IPS-11a (cell line): ENCODE measurements around the gene FAM13A.
"Not testable (repeated sequence)": the region's sequence is repeated elsewhere in the genome, so short reads cannot be mapped to it uniquely, and the experiment has no call there.

Source experiments
- H3K4me3 ChIP-seq: one replicate; pipeline ENCODE4 v1.5.1; 2013; ENCODE audit warnings: low read depth, low read length, control low read depth

The FAM13A gene

DNA sequence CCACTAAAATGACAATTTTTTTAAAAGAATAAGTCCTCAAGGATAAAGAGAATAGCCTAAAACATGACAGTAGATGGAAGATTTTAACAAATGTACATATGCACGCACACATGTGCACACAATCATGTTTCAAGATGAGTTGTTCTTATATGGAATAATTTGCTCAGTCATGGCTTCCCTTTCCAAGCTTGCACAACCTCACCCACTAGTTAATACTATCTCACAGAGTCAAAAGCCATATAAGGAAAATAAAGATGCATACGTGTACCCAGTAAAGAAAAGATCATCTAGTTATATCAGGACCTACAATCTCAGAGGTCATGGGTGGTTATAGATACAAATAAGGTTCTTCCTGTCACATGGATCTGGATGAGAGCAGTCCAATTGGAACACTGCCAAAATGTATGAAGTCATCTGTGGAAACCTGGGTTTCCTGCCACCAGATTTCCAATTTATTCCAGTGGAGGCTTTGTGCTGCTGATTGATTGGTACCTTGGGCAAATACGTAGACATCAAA lies 56.1 kb downstream of the FAM13A start:
- no peak overlapping the region for H3K4me3 ChIP-seq

DNA sequence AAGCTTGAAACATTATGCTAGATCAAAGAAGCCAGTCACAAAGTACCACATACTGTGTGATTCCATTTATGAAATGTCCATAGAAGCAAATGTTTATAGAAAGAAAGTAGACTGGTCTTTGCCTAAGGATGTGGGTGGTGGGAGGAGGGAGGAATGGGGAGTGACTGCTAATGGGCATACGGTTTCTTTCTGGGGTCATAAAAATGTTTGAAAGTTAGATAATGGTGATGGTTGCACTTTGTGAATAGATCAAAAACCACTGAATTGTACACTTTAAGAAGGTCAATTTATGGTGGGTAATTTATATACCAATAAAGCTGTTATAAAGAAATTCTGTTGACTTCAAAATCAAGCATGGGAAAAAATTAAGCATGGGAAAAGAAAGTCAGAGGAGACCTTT lies 56.6 kb downstream of the FAM13A start:
- no peak overlapping the region for H3K4me3 ChIP-seq

DNA sequence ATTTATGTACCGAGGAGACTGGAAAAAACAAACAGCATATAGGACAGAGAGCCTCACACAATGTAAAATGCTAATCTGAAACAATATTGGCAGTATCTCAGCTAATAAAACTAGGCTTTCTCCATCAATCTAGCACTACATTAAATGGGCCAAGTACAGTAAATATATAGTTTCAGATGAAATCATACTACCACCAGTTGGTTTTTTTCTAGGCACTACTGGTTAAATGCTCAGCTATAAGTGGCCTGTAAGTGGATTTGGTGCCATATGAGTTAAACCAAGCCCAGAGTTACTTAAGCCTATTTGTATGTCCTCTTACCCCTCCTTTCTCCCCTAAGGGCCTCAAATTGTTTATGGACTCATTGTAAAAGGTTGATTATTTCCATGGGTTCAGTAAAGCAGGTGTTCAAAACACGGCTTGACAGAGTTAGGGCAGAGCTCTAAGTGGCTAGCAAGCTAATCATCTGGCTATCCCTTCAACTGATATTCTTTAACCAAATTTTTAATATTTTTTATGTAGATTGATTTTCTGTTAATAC lies 57.5 kb downstream of the FAM13A start:
- H3K4me3 ChIP-seq = no peak overlapping the region

DNA sequence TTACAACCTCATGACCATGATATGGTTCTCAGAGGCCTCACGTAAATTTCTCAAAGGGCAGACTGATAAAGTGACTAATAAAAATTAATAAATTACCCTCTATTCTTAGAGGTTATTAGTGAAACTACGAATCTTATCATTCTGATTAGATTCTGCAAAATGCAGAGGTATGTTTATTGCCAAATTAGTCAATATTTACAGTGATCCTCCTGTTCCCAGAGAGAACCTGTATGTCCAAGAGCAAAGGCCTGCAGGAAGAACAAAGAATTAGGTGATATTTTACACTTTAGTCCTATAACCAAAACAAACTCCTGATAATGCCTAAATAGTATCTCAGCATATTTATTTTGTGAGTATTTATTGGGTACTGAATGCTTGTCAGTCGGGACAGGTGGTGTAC lies 58.1 kb downstream of the FAM13A start:
- no peak overlapping the region for H3K4me3 ChIP-seq

DNA sequence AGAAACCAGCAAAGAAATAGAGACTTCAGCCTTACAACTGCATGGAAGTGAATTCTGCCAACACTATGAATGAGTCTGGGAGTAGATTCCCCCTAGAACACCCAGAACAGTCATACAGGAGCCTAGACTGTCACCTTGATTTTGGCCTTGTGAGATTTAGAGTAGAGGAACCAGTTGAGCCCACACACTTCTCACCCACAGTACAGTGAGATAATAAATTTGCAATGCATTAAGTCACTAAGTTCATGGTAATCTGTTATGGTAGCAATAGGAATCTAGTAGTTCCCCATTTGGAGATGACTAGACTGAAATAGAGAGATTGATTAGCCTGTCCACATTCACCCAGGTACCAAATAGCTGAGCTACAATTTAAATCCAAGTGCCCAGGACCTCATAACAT lies 59.0 kb downstream of the FAM13A start:
- H3K4me3 ChIP-seq = no peak overlapping the region

DNA sequence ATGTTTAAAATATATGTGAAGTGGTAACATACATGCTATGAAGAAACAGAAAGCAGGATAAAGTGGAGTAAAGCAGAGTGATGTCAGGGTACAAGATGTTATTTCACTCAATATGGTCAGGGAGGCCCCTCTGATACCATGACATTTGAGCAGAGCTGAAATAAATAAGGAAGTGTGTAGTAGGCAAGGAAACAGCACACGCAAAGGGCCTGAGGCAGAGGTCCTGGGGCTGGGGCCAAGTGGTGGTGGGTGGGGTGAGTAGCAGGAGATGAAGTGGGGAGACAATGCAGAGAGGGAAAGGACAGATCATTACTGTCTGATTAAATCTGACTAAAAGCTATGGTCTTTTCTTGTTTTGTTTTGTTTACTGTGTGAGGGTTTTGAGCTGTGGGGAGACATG lies 61.1 kb downstream of the FAM13A start:
- no peak overlapping the region for H3K4me3 ChIP-seq

DNA sequence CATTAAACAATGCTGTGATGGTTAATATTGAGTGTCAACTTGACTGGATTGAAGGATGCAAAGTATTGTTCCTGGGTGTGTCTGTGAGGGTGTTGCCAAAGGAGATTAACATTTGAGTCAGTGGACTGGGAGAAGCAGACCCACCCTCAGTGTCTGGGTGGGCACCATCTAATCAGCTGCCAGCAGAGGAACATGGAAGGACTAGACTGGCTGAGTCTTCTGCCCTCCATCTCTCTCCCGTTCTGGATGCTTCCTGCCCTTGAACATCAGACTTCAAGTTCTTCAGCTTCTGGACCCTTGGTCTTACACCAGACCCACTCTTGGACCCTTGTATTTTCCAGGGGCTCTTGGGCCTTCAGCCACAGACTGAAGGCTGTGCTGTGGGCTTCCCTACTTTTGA lies 61.7 kb downstream of the FAM13A start:
- H3K4me3 ChIP-seq = not testable (repeated sequence)

DNA sequence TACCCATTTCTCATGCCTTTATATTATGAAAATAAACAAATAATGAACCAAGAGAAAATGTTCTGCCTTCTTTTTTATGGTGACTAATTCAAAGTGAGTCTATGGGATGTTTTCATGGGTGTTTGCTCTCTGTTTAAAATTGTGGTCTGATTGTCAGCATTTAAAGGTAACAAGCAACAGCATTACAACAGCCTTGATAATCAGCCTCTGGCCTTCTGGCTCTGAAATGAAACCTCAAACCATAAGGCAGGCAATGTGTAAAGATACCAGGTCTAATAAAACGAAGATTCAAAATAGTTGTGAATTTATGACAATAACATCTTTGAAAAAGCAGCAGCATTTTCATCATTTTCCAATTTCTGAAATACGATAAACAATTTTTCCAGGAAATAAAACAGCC lies 63.7 kb downstream of the FAM13A start:
- no peak overlapping the region for H3K4me3 ChIP-seq

DNA sequence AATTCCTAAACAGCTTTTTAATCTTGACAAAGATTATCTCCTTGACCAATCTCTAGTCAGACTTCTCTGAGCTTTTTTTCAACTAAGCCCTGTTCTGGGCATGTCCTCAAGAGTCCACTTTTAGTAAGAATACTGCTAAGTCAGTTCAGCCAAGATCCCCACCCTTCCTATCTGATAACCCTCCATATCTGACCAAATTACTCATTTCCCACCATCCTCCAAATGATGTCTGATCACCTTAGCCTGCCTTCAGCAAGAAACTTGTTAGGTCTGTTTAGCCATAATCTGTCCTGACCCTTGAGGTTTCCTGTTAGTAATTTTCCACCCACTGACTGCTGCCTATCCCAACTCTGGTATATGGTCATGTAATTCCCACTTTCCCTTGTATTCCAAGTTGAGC lies 65.2 kb downstream of the FAM13A start:
- H3K4me3 ChIP-seq = no peak overlapping the region

DNA sequence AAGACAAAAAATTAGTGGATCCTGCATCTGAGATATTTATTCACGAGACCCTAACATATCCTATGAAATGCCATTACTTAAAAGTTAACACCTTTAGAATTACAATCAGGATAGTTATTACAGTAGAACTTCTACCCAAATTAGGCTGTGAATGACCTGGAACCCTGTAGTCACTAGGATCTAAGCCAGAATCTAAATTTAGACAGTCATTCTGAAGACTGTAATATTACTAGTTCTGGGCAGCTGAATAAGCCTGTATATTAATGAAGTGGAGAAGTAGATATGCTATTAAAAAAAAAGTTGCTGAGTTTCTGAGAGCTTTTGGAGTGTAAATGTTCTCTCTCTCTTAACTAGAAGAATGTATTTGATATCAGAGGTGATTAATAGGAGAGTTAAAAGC lies 67.0 kb downstream of the FAM13A start:
- H3K4me3 ChIP-seq = no peak overlapping the region

DNA sequence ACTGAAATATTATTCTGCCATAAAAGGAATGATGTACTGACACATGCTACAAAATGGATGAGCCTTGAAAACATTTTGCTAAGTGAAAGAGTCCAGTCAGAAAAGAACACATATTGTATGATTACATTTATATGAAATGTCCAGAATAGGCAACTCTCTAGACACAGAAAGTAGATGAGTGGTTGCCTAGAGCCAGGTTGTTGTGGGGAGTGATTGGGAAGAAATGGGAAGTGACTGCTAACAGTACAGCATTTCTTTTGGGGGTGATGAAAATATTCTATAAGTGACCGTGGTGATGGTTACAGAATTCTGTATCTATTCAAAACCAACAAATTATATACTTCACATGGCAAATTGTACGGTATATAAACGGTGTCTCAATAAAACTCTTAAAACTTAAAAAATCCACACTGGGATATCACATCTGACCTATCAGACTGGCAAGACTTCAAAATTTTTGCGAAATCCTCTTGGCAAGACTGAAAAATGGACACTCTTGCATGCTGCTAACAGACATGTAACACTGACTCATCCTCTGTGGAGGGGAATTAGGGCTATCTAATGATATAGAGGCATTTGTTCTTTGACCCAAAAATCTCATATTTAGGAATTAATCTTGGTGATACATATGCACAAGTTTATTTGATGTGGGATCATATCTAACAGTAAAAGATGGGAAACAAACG lies 71.8 kb downstream of the FAM13A start:
- H3K4me3 ChIP-seq = no peak overlapping the region

DNA sequence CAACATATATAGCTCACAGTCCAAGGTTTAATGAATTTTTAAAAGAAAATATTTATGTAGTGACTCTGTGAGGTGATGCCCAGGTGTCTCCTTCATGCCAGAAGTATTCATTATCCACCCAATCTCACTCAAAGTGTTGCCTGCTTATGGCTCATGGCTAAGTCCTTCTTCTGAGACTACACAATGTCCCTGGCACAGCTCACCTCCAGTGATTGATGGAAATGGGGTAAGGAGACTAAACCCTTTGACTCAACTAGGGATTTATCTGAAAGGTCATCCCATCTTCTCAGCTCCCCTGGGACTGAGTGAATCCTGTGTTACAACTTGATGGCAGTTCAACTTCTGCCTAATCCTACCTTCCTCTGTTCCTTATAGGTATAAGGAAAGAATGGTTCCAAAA lies 74.2 kb downstream of the FAM13A start:
- H3K4me3 ChIP-seq = no peak overlapping the region

DNA sequence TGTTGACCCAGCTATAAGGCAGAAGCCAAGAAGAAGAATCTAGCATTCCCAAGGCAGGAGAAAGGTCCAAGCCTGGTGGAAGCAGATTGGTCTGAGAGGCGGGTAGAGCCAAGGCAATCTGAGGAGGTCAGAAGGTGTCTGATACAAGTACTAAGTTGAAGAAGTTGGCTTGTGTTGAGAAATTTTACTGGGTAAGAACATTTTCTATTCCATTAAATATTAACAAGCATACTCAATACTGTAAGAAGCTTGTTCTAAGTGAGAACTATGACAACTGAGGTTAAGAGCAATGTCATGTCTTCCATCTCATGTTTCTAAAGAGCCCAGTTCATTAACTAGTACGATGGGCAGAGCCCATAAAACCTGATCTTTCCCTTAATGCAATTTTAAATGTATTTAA lies 75.0 kb downstream of the FAM13A start:
- H3K4me3 ChIP-seq = no peak overlapping the region

DNA sequence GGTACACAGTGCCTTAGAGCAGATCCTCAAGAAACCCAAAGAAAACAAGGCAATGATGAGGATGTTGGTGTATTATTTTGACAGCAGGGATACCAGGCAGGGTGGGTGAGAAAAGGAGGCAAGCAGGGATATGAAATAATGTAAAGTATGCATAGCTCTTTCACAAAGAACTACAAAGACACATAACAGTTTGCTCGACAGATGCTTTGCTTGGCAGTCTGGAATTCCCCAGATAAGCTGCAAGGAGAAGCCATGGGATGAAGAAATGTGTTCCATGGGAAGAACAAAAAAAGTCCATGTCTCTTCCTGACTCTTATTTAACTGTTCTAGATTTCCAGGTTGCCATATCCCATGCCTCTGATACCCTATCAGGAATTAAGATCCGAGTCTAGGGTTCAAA lies 75.4 kb downstream of the FAM13A start:
- H3K4me3 ChIP-seq = no peak overlapping the region

DNA sequence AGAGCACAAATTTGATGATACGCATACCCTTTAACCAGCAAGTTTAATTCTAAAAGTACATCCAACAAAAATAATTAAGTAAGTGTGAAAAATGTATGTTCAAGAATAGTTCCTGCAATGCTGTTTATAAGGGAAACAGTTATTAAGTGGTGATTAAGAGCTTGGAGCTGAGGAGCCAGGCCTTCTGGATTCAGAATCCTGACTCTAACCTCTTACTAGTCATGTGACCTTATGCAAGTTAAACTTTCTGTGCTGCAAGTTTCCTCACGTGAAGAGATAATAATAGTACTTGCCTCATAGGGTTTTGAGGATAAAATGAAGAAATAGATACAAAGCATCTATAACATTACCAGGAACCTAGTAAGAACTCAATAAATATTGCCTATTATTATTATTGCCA lies 77.7 kb downstream of the FAM13A start:
- no peak overlapping the region for H3K4me3 ChIP-seq

DNA sequence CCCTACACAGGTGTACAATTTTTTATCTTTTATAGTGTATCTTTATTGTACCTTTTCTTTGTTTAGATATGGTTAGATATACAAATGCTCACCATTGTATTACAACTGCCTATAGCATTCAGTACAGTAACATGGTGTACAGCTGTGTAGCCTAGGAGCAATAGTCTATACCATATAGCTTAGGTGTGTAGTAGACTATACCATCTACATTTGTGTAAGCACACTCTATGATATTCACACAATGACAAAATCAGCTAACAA lies 80.3 kb downstream of the FAM13A start:
- H3K4me3 ChIP-seq = no peak overlapping the region

DNA sequence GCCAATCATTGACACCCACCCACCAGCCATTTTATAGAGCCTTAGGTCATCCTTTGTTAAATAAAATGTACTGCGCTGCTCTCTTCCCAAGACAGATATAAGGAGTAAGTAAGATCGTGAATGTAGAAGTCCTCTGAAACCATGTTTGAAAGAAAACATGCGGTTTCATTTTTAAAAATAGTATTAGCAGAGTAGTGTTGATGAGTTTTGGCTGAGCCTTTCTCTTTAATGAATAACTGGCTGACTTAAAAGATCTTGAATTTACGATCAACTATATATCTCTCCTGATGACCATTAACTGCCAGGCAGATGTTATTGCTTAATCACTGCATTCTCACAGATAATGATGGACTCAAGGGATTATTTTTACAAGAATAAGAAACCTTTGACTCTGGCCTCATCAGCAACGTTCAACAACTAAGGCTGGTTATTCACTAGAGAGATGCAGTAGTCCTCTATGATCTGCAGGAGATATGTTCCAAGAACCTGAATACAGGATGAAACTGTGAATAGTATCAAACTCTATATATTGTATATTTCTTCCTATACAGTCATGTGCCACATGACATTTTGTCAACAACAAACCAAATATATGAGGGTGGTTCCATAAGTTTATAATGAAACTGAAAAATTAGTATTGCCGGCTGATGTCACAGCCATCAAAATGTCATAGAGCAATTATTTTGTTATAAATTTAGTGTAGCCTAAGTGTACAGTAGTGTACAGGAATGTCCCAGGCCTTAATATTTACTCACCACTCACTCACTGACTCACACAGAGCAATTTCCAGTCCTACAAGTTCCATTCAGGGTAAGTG lies 80.8 kb downstream of the FAM13A start:
- H3K4me3 ChIP-seq = no peak overlapping the region

DNA sequence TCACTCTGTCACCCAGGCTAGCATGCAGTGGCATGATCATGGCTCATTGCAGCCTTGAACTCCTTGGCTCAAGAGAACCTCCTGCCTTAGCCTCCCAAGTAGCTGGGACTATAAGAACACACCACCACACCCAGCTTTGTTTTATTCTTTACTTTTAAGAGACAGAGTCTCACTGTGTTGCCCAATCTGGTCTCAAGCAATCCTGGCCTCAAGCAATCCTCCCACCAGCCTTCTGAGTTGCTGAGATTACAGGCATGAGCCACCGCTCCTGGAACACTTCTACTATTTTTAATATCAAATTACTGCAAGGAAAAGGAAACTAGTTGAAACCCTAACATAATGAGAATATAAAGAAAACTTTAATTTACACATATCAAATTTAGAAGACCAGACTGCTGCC lies 85.4 kb downstream of the FAM13A start:
- no peak overlapping the region for H3K4me3 ChIP-seq

DNA sequence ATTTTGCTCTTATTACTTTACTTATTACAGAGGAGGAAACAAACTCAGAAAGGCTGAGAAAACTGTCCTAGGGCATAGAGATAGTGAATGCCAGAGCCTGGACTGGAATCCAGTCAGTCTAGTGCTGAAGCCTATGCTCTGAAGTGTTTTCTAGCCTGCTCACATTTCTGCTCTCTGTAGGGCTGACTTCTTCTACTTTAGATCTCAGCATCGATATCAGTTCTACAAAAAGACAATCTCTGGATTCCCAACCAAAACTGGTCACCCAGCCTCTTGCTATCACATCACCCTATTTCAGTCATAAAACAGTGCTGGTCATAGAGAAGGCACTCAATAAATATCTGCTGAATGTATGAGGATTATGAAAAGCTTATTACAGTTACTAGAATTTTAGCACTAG lies 87.2 kb downstream of the FAM13A start:
- no peak overlapping the region for H3K4me3 ChIP-seq

DNA sequence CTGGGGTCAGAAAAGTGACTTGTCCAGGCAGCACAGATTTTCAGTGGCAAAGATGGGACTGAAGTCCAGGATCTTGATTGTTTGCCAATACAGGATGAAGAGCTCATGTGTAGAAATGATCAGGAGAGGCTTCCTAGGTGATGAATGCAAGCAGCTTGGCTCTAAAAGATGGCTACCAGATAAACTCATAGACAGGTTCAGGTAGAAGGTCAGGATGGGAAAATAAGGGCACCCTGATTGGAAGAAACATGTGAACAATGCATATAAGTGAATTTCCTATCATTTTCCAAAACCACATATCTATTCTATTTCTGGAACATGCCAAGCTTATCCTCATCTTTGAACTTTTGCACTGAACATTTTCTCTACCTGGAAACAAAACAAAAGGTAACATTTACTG lies 87.7 kb downstream of the FAM13A start:
- no peak overlapping the region for H3K4me3 ChIP-seq

DNA sequence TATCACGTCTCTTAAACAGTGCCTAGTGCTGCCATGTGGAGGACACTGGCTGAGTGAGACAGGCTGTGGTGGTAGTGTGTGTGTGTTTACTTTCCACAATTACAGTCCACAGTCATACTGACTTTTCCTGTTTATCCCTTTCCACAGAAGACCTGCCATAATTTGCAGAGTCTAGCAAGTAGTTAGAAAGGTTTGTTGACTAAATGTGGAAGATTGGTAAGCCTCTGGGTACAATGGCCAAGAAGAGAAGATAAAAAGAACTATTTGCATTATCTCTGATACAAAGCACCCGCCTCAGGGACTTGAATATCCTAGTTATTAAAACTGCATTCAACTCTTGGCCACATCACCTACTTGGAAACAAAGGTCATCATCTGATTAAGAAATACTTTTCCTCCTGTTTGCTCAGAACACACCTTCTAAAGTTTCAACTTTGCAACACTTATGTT lies 89.1 kb downstream of the FAM13A start:
- no peak overlapping the region for H3K4me3 ChIP-seq

DNA sequence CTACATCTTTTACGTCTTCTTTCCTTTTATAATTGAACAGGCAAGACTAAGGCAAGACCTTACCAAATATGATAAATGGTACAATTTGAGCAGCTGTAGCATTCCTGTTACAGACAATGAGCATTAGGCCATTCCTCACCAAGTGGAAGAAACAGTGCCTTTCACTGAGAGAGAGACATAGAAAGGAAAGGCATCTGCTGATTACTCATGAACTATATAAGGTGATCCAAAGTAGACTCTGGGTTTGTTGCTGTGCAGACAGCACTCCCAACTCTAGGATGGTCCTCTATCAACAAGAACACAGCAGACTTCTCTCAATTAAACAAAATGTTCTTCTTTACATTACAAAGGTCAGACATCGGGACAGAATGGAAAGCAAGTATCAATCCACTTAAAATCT lies 91.9 kb downstream of the FAM13A start:
- no peak overlapping the region for H3K4me3 ChIP-seq
